CD4-positive, alpha-beta T cell treated with Interleukin-6 at 100 ng/mL for 8 hours (primary cell): Measurements from ENCODE around the gene SCD.

ENCODE experiments used
- DNase-seq: peaks from one replicate; pipeline ENCODE4 v3.0.0-alpha.2; 2020; ENCODE audit warnings: mixed read lengths, low spot score

SCD gene

DNA sequence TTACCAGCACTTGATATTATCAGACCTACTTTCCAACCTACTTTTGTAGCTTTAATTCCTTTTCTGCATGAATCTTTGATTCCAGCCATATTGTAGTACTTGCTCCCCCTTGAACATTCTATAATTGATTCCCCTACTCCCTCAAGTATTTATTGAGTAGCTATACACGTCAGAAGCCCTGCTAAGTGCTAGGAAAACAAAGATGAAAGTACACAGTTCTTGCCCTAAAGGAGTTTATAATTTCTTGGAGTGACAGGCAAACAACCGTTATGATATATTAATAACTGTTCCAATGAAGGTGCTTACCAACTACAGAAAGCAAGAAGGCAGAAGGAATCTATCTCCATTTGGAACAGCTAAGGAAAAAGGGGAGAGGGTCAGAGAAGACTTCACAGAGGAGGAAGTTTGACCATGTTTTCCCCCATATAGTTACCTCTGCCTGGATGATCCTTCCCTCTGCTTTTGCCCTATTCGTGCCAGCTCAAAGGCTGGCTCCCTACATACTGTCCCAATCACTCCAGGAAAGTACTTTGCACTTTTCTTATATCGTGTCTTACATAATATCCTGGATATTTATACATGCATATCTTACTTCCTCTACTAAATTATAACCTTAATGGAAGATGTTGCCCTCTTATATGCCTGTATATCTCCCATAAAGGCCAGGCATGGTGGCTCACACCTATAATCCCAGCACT is 54.7 kb downstream of the SCD start:
- DNase-seq: no peak

DNA sequence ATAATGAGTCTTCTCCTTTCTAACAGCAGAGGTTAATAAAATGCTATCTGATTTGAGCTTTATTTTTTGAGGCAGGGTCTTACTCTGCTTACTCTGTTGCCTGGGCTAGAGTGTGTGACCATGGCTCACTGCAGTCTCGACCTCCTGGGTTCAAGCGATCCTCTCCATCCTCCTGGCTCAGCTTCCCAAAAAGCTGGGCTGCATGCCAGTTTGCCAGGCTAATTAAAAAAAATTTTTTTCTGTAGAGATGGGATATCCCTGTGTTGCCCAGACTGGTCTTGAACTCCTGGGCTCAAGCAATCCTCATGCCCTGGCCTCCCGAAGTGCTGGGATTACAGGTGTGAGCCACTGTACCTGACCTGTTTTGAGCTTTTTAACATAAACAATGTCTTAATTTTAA is 56.7 kb downstream of the SCD start:
- DNase-seq: no peak

DNA sequence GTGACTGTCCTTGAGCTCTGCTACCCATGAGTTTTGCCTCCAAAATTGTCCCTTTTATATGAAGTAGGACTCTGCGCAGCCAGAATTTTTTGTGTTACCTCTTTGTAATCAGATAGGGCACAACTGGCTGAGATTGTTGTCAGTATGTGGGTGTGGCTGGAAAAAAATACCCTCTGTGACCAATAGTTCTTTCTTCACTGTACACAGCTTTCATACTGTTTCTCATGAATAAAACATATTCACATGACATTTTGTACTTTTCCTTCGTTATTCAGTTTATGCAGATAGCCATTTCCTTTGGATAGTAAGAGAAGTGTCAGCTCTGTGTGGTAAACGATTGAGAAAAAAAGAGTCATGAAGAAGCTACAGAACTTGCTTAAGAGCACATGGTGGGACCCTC is 66.1 kb downstream of the SCD start:
- no peak for DNase-seq
